Endothelial cell of umbilical vein (primary cell): ENCODE data around the gene BRSK2. TPM values are rescaled to one million over a fixed set of nuclear protein-coding genes. Genes with fewer than 3 reads are reported as not detected.

Experiments used
- BruUV-seq: library from RNA; stranded (reverse); fragments of 400-500 nt; replicated peaks from 2 replicates; lab custom pipeline; 2021; lab: Mats Ljungman, UMichigan
- CTCF ChIA-PET: fragments of 300-600, 350-600 bp; sonication (Branson Sonifier 250); formaldehyde crosslinking; loops from one replicate; lab custom pipeline; 2021; ENCODE audit warnings: antibody characterized with exemption, inconsistent platforms; lab: Charles Lee
- POLR2A ChIA-PET: fragments of 300-600, 350-600 bp; sonication (Branson Sonifier 250); formaldehyde crosslinking; loops from one replicate; lab custom pipeline; 2021; ENCODE audit warnings: antibody characterized with exemption, inconsistent platforms; lab: Charles Lee
- DNase-seq: peaks from one replicate; pipeline ENCODE4 v3.0.0-alpha.2; 2011; ENCODE audit warnings: low read depth, low spot score
- FAIRE-seq: peaks from 2 replicates; lab custom pipeline; 2011; peaks lifted over from hg19 to GRCh38; lab: Jason Lieb, UNC
- H2AFZ ChIP-seq: 2 replicates; pipeline ENCODE4 v1.6.0; 2012; ENCODE audit warnings: low read depth, low read length, control low read depth, inconsistent platforms
- H3K27ac ChIP-seq: 2 replicates; pipeline ENCODE4 v1.5.1; 2011; ENCODE audit warnings: low read depth, mild to moderate bottlenecking, control low read depth, low read length, moderate library complexity; ENCODE audit not compliant: insufficient read depth
- H3K27me3 ChIP-seq, 2 experiments: 2 replicates each; pipeline versions ENCODE4 v1.6.0 to v1.6.1; 2011; ENCODE audit warnings: low read length in 2 of 2, mixed read lengths in 1 of 2; ENCODE audit not compliant: control insufficient read depth in 2 of 2, insufficient read depth in 2 of 2
- H3K36me3 ChIP-seq, 2 experiments: 2 replicates in 1 of 2; 3 replicates in 1 of 2; pipeline ENCODE4 v1.5.1; 2011; ENCODE audit warnings: low read length in 2 of 2, mild to moderate bottlenecking in 1 of 2, moderate library complexity in 1 of 2; ENCODE audit not compliant: control insufficient read depth in 2 of 2, insufficient read depth in 2 of 2; ENCODE audit errors: extremely low read depth in 1 of 2
- H3K4me1 ChIP-seq: 3 replicates; pipeline ENCODE4 v1.5.1; 2011; ENCODE audit warnings: mild to moderate bottlenecking, low read length; ENCODE audit not compliant: control insufficient read depth, insufficient read depth; ENCODE audit errors: extremely low read depth
- H3K4me2 ChIP-seq: 2 replicates; pipeline ENCODE4 v1.6.1; 2011; ENCODE audit warnings: low read length, control low read depth, mixed read lengths; ENCODE audit not compliant: insufficient read depth
- H3K4me3 ChIP-seq, 3 experiments: fragments of 200-600 bp in 1 of 3; sonication (generic), shearing (Covaris generic) in 1 of 3; replicated peaks in 1 of 3; 2 replicates each; pipeline ENCODE4 v1.5.1; 2011 to 2016; ENCODE audit warnings: control low read depth in 3 of 3, low read length in 3 of 3, mild to moderate bottlenecking in 2 of 3, inconsistent platforms in 1 of 3, low read depth in 1 of 3, moderate library complexity in 1 of 3; ENCODE audit not compliant: insufficient read depth in 1 of 3
- H3K79me2 ChIP-seq: 2 replicates; pipeline ENCODE4 v1.6.0; 2012; ENCODE audit warnings: low read length, inconsistent platforms; ENCODE audit not compliant: control insufficient read depth, insufficient read depth
- H3K9ac ChIP-seq: replicated peaks from 2 replicates; pipeline ENCODE3; 2011; ENCODE audit warnings: low read length, control low read depth; ENCODE audit not compliant: insufficient read depth; ENCODE audit errors: extremely low read depth
- H3K9me1 ChIP-seq: replicated peaks from 3 replicates; pipeline ENCODE4 v1.6.0; 2011; ENCODE audit warnings: mild to moderate bottlenecking, low read length; ENCODE audit not compliant: control insufficient read depth, insufficient read depth; ENCODE audit errors: extremely low read depth
- H3K9me3 ChIP-seq: replicated peaks from 2 replicates; pipeline ENCODE4 v1.5.1; 2012; ENCODE audit warnings: low read length, inconsistent platforms; ENCODE audit not compliant: control insufficient read depth, insufficient read depth
- H4K20me1 ChIP-seq: replicated peaks from 2 replicates; pipeline ENCODE3; 2011; ENCODE audit warnings: mild to moderate bottlenecking, low read length; ENCODE audit not compliant: control insufficient read depth, insufficient read depth; ENCODE audit errors: extremely low read depth
- GATA2 ChIP-seq: IDR thresholded peaks from 2 replicates; pipeline ENCODE4 v1.7.0; 2011; ENCODE audit warnings: low read depth, mild to moderate bottlenecking, moderate library complexity, mixed read lengths, low read length; ENCODE audit not compliant: insufficient read length, insufficient read depth
- JUN ChIP-seq: IDR thresholded peaks from 2 replicates; pipeline ENCODE4 v1.6.1; 2011; ENCODE audit warnings: borderline replicate concordance, low read depth; ENCODE audit not compliant: insufficient read length, insufficient read depth
- MYC ChIP-seq: IDR thresholded peaks from one replicate; pipeline ENCODE4 v1.6.1; 2011; ENCODE audit warnings: mild to moderate bottlenecking, low read depth, low read length
- POLR2A ChIP-seq: IDR thresholded peaks from 2 replicates; pipeline ENCODE4 v1.6.1; 2012; ENCODE audit warnings: low read depth, mild to moderate bottlenecking, control low read depth, low read length
- POLR2AphosphoS5 ChIP-seq: IDR thresholded peaks from 2 replicates; pipeline ENCODE4 v1.6.1; 2012; ENCODE audit warnings: low read depth, mild to moderate bottlenecking, control low read depth, low read length, moderate library complexity; ENCODE audit not compliant: insufficient read depth
- dilution Hi-C: fragments of 300-500 bp; cut with MboI; formaldehyde crosslinking; loops from one replicate; pipeline ENCODE4 v1.15.0; 2019; ENCODE audit warnings: low sequenced_read_pairs; ENCODE audit not compliant: extremely low pct_ligation_motif_present
- intact Hi-C: fragments of 100-400 bp; cut with micrococcal nuclease; formaldehyde crosslinking; loops from one replicate; pipeline ENCODE4 v1.10.0; 2022
- polyA plus RNA-seq, 4 experiments: library from polyadenylated mRNA; depleted of rRNA in 3 of 4; stranded (reverse) in 3 of 4; unstranded in 1 of 4; fragments of >200 nt; gene quantifications; 2 replicates each; pipeline versions ENCODE4 v1.2.1 to v1.2.3, GENCODE V29; 2011 to 2012; ENCODE audit warnings: missing spikeins in 1 of 4
- total RNA-seq: library from RNA; stranded (reverse); gene quantifications from 2 replicates; pipeline ENCODE4 v1.2.3, GENCODE V29; 2021
- TF ChIP-seq, protein P1 (sequence below), 2 donors: IDR thresholded peaks; 1 replicate in 1 of 2; 2 replicates in 1 of 2; pipeline ENCODE4 v1.5.1; 2011; ENCODE audit warnings: low read length in 2 of 2, mild to moderate bottlenecking in 2 of 2, moderate library complexity in 2 of 2, control low read depth in 1 of 2, inconsistent platforms in 1 of 2, low read depth in 1 of 2; ENCODE audit not compliant: insufficient read depth in 1 of 2; ENCODE audit errors: extremely low read depth in 1 of 2

BRSK2 gene
- total and polyA plus RNA-seq, 2 donors (not counting 3 experiments of a cell fraction or from before 2014, with no cell fraction given), result 0.08 to 0.20 TPM

DNA sequence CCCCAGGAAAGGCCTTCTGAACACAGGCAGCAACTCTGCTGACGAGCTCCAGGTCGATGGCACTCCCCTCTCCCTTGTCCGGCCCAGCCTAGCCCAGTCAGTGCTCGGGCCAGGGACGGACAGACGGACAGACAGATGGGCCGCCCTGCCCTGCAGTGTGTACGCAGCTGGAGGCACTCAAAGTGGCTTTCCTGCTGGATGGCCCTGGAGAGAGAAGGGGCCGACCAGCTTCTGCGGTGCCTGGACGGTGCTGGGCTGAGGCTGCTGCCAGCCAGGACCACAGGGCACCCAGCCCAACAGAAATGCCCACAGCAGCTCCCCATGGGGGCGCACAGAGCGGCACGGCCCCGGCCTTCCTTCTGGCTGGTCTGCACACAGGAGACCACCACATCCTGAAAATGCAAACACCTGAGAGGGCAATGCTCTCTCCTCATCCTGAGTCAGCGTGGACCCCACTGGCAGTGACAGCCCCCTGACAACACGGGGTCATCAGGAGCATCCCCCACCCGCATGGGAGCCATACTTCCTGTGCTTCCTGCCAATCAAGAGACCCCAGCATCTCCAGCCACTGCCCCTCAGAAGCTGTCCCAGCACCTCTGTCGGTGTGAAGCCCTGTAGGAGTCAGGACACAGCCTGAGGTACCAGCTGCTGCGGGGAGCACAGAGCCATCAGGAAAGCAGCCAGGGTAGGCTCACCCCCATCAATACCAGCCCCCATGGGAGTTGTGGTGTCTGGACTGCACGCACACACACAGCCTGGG is 97.5 kb downstream of the BRSK2 start:
- POLR2A ChIA-PET, result no interaction called here
- Histone ChIP-seq H3K9me3 (no peaks in the 10 kb centered on the region), H2AFZ (no peak overlapping the region), H4K20me1 (peaks cover 2% of the 10 kb centered on the region), H3K27me3 (no peaks in the 10 kb centered on the region), H3K4me2 (no peak overlapping the region), H3K4me3 (no peak overlapping the region), H3K79me2 (peaks cover 12% of the 10 kb centered on the region), H3K4me1 (no peaks in the 10 kb centered on the region), H3K27ac (no peak overlapping the region), H3K36me3 (no peaks in the 10 kb centered on the region), H3K9me1 (no peaks in the 10 kb centered on the region), H3K9ac (no peak overlapping the region)
- CTCF ChIA-PET, result no interaction called here
- FAIRE-seq (no peak), DNase-seq (no peak)
- no TSS peak for BruUV-seq
- TF ChIP-seq POLR2AphosphoS5, result no peak
- no peak for TF ChIP-seq MYC
- TF ChIP-seq, protein P1, sequence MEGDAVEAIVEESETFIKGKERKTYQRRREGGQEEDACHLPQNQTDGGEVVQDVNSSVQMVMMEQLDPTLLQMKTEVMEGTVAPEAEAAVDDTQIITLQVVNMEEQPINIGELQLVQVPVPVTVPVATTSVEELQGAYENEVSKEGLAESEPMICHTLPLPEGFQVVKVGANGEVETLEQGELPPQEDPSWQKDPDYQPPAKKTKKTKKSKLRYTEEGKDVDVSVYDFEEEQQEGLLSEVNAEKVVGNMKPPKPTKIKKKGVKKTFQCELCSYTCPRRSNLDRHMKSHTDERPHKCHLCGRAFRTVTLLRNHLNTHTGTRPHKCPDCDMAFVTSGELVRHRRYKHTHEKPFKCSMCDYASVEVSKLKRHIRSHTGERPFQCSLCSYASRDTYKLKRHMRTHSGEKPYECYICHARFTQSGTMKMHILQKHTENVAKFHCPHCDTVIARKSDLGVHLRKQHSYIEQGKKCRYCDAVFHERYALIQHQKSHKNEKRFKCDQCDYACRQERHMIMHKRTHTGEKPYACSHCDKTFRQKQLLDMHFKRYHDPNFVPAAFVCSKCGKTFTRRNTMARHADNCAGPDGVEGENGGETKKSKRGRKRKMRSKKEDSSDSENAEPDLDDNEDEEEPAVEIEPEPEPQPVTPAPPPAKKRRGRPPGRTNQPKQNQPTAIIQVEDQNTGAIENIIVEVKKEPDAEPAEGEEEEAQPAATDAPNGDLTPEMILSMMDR (IDR thresholded peaks at IDR 0.05; ENCODE audit: extremely low read depth in 1 of 2, insufficient read depth in 1 of 2, low read depth in 1 of 2, low read length in 2 of 2), result no peak
- no peak for TF ChIP-seq POLR2A
- no peak for TF ChIP-seq JUN
- no peak for TF ChIP-seq GATA2
- dilution Hi-C loops, result no loop called here
- intact Hi-C loops, result no loop called here
